Pancreas (tissue), 10 donors: Measurements from ENCODE around the gene PLSCR1. TPM values are rescaled to one million over a fixed set of nuclear protein-coding genes. Genes with fewer than 3 reads are reported as not detected.

ENCODE experiments used
- ATAC-seq, 4 donors: fragments of 200-7000 bp; cut with Tn5 transposase; one replicate each; pipeline versions ENCODE4 v1.8.0 to v1.9.1; 2020; ENCODE audit warnings: mild to moderate bottlenecking in 4 of 4, moderate library complexity in 4 of 4
- DNase-seq, 6 donors: peaks; one replicate each; pipeline ENCODE4 v3.0.0-alpha.2; 2020
- FAIRE-seq: peaks from 2 replicates; lab custom pipeline; 2012; peaks lifted over from hg19 to GRCh38; lab: Jason Lieb, UNC
- H3K27ac ChIP-seq, 4 donors: fragments of 200-600 bp; sonication (generic); 1 replicate in 3 of 4; 2 replicates in 1 of 4; pipeline versions ENCODE4 v1.5.0 to v1.8.0; 2020
- H3K27me3 ChIP-seq, 4 donors: fragments of 200-600 bp; one replicate each; pipeline ENCODE4 v1.8.0; 2021
- H3K36me3 ChIP-seq, 3 donors: fragments of 200-600 bp; sonication (generic) in 1 of 3; one replicate each; pipeline versions ENCODE4 v1.5.0 to v1.8.0; 2020 to 2021
- H3K4me1 ChIP-seq, 3 donors: fragments of 200-600 bp; one replicate each; pipeline ENCODE4 v1.8.0; 2021
- H3K4me3 ChIP-seq, 4 donors: fragments of 200-600 bp; sonication (generic) in 2 of 4; one replicate each; pipeline versions ENCODE4 v1.5.0 to v1.8.0; 2020 to 2021
- H3K9me3 ChIP-seq, 4 donors: fragments of 200-600 bp; one replicate each; pipeline ENCODE4 v1.8.0; 2021
- CTCF ChIP-seq, 4 donors: fragments of 200-600 bp; sonication (generic) in 3 of 4; IDR thresholded peaks; one replicate each; pipeline versions ENCODE4 v1.5.0 to v1.8.0; 2021; ENCODE audit warnings: antibody characterized with exemption in 4 of 4
- WGBS, 2 donors: extraction: QIAGEN DNeasy Blood & Tissue Kit; methylation state at CpG; one replicate each; pipeline ENCODE4 v1.1.7; 2013; 5-methylcytosine and 5-hydroxymethylcytosine counted together
- intact Hi-C, 3 donors: fragments of 100-400 bp; cut with DNase I; formaldehyde crosslinking; loops; one replicate each; pipeline versions ENCODE4 v1.11.1 to v1.14.2; 2022
- polyA plus RNA-seq, 2 donors: library from polyadenylated mRNA; stranded (reverse); fragments of 200-250 nt; gene quantifications; one replicate each; pipeline ENCODE4 v1.2.3, GENCODE V29; 2013
- total RNA-seq, 6 donors: library from RNA; stranded (reverse); fragmentation: NEBNext Ultra II Directional in 4 of 6; extraction: Animal tissue kit (Norgen Biotek cat#: 25700) in 4 of 6; gene quantifications; one replicate each; pipeline versions ENCODE4 v1.2.1 to v1.2.4, GENCODE V29; 2021 to 2023
- donor health status: healthy with polysubstance abuse.
- donor health status: DM: no; HTN: no; CAD: no; lungs with moderate emphysema.
- donor health status: DM: no; HTN: no; CAD: no.
- donor health status: control.
- donor health status: control.
- donor health status: Bipolar disorder and iron deficiency.
- donor health status: DM: yes; HTN: yes; CAD: no.
- donor health status: DM: no; HTN: no; CAD: no.
- donor health status: DM: no; HTN: no; CAD: no.
- donor health status: DM: yes; HTN: yes; CAD: no.

The PLSCR1 gene
- total and polyA plus RNA-seq, 8 donors, result 23.8 to 117 (median 40.7) TPM

- H3K27ac ChIP-seq, result no peak overlapping the region
- FAIRE-seq (no peak), ATAC-seq (no peak), DNase-seq (no peak)
- H3K9me3 ChIP-seq, result no peaks in the 10 kb centered on the region
- no peaks in the 10 kb centered on the region for H3K27me3 ChIP-seq
- H3K4me3 ChIP-seq, result no peak overlapping the region
- intact Hi-C loops, result no loop called here
- H3K4me1 ChIP-seq, result no peaks in the 10 kb centered on the region
- no peaks in the 10 kb centered on the region for H3K36me3 ChIP-seq
- TF ChIP-seq CTCF (IDR thresholded peaks at IDR 0.05), result no peak
- 70 to 71% methylated on average over 2 of the region's 2 CpGs for WGBS, 2 donors
Observed at GRCh38 chr3:146560678-146561077, 16.3 kb upstream of the PLSCR1 start.

- DNase-seq (no peak), FAIRE-seq (no peak), ATAC-seq (no peak)
- TF ChIP-seq CTCF (IDR thresholded peaks at IDR 0.05), result no peak
- WGBS, 2 donors, result 85 to 93% methylated on average over 3 of the region's 3 CpGs
- H3K4me1 ChIP-seq, result no peaks in the 10 kb centered on the region
- no peaks in the 10 kb centered on the region for H3K36me3 ChIP-seq
- no peaks in the 10 kb centered on the region for H3K9me3 ChIP-seq
- intact Hi-C loops, result no loop called here
- H3K4me3 ChIP-seq, result no peak overlapping the region
- H3K27me3 ChIP-seq, result no peaks in the 10 kb centered on the region
- H3K27ac ChIP-seq, result no peak overlapping the region
Observed at GRCh38 chr3:146559388-146559787, 15.0 kb upstream of the PLSCR1 start.

GRCh38 chr3:146558781-146559180, 14.4 kb upstream of the PLSCR1 start:
- WGBS, 2 donors, result 71 to 90% methylated on average over 2 of the region's 2 CpGs
- TF ChIP-seq CTCF (IDR thresholded peaks at IDR 0.05), result no peak
- Histone ChIP-seq H3K27ac (no peak overlapping the region), H3K9me3 (no peaks in the 10 kb centered on the region), H3K27me3 (no peaks in the 10 kb centered on the region), H3K36me3 (no peaks in the 10 kb centered on the region), H3K4me1 (no peaks in the 10 kb centered on the region), H3K4me3 (no peak overlapping the region)
- no peak for ATAC-seq
- no peak for FAIRE-seq
- DNase-seq, result no peak
- intact Hi-C loops, result no loop called here

GRCh38 chr3:146557745-146558144, 13.3 kb upstream of the PLSCR1 start:
- FAIRE-seq (no peak), ATAC-seq (peak in 1 of 4 donors; percentile 56), DNase-seq (no peak)
- no peak for TF ChIP-seq CTCF (IDR thresholded peaks at IDR 0.05)
- WGBS, 2 donors, result 75 to 89% methylated on average over 4 of the region's 4 CpGs
- Histone ChIP-seq H3K27me3 (no peaks in the 10 kb centered on the region), H3K36me3 (no peaks in the 10 kb centered on the region), H3K27ac (no peak overlapping the region), H3K4me3 (no peak overlapping the region), H3K9me3 (no peaks in the 10 kb centered on the region), H3K4me1 (no peaks in the 10 kb centered on the region)
- intact Hi-C loops, result no loop called here

- Histone ChIP-seq H3K27me3 (no peaks in the 10 kb centered on the region), H3K9me3 (no peaks in the 10 kb centered on the region), H3K4me3 (no peak overlapping the region), H3K4me1 (no peaks in the 10 kb centered on the region), H3K36me3 (no peaks in the 10 kb centered on the region), H3K27ac (no peak overlapping the region)
- intact Hi-C loops, result no loop called here
- 94 to 97% methylated on average over 3 of the region's 3 CpGs for WGBS, 2 donors
- no peak for ATAC-seq
- DNase-seq, result no peak
- no peak for FAIRE-seq
- TF ChIP-seq CTCF (IDR thresholded peaks at IDR 0.05), result no peak
Observed at GRCh38 chr3:146555311-146555710, 10.9 kb upstream of the PLSCR1 start.
